GM12874 (cell line): ENCODE results near the gene TRPV4.

Experiments
- CTCF ChIP-seq: IDR thresholded peaks from 2 replicates; pipeline ENCODE4 v1.5.1; 2011; ENCODE audit warnings: low read depth, mild to moderate bottlenecking, control low read depth, low read length, moderate library complexity; ENCODE audit not compliant: insufficient read depth

The TRPV4 gene

DNA sequence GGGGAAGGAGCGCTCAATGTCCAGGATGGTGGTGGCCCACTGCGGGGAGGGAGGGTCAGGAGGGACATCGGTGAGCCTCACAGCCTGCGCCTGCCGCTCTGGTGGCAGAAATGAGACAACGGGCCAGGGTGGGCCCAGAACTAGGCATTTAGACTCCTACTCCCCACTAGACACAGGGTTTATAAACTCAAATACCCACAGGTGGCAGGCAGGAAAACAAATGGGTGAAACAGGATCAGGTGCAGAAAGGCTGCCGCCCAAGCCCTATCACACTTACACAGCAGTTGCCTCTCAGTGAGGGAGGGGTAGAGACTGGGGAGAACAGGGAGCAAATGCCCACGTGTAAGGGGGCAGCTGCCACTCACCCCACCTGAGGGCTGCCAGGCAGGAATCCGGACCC is 46.4 kb downstream of the TRPV4 start:
- TF ChIP-seq CTCF, result no peak

- no peak for TF ChIP-seq CTCF
Measured at GRCh38 chr12:109785854-109786253, 47.3 kb downstream of the TRPV4 start.

GRCh38 chr12:109783965-109784244 is 49.3 kb downstream of the TRPV4 start:
- TF ChIP-seq CTCF, result no peak

DNA sequence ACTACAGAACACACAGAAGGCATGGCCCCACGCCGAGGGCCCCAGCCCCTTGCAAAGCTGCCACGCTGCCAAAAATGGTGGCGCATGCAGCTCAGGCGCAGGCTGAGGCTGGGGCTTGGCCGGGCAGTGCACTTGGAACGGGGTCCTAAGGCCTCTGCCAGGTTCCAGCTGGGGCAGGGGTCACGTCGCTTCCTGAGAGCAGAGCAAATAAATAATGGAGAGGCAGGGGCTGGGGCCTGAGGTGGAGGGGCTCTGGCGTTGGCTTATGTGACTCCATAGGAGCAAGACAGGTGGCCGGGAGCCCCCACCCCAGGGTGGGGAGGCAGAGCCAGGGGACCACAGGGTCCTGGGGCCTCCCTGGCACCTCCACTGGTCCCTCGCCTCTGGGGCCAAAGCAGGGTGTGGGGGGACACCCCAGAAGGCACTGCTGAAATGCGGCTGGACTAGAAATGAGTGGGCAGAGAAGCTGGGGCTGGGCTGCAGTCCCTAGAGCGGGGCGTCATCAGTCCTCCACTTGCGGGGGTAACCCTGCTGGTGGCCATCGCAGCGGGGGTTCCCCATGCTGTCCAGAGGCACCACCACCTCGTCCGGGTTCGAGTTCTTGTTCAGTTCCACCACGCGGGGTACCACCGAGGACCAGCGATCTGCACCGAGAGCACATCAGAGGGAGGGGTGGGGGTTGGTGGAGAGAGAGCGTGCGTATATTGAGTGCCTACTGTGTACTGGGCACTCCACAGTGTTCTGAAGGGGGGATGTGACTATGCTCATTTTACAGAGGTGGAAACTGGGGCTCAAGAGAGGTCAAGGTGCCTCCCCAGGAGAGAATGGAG is 49.8 kb downstream of the TRPV4 start:
- TF ChIP-seq CTCF, result no peak

DNA sequence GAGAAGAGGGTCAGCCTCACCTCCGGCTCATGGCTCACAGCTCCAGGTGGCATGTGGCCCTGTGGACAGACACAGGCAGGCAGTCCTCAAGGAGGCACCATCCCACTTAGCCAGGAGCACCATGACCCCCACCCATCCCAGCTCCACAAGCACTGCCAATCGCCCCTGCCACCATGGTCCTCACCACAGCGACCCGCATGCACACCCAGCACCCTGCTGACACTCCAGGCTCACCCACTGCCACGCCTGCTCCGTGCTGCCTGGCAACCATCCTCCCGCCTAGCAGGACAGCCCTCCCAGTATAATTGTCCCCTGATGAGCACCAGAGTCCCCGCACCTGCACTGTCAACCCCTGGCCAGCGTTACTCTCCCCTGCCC is 50.9 kb downstream of the TRPV4 start:
- no peak for TF ChIP-seq CTCF

GRCh38 chr12:109781668-109782325 is 51.4 kb downstream of the TRPV4 start:
- no peak for TF ChIP-seq CTCF

DNA sequence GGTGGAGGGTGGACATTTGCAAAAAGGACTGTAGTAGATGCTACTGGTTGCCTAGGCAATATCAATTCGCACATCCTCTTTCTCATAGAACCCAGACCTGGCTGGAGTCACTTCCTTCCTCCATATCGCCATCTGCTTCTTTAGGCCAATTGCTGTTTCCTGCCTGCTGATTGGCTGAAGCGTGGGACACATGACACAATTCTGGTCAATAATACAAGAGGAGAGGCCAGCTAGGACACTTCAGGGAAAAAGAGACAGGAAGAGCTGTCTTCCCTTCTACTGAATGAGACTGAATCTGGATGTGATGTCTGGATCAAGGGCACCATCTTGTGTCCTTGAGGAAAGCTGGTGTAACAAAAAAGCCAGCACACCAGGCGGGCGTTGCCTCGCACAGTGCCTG is 53.8 kb downstream of the TRPV4 start:
- TF ChIP-seq CTCF, result no peak
